Tibial nerve (tissue), 3 donors: ENCODE data around the gene CPT1B.

ENCODE experiments used
- CTCF ChIP-seq, 5 experiments: fragments of 200-600 bp in 3 of 5; fragments of 450-650 bp in 2 of 5; sonication (generic) in 3 of 5; IDR thresholded peaks; one replicate each; pipeline ENCODE4 v1.5.1; 2016 to 2019; ENCODE audit warnings: antibody characterized with exemption in 5 of 5, mild to moderate bottlenecking in 3 of 5, moderate library complexity in 2 of 5
- POLR2A ChIP-seq, 2 donors: fragments of 450-650 bp; IDR thresholded peaks; one replicate each; pipeline ENCODE4 v1.6.1; 2017; ENCODE audit warnings: antibody characterized with exemption in 2 of 2, mild to moderate bottlenecking in 2 of 2, moderate library complexity in 2 of 2

- TF ChIP-seq POLR2A (IDR thresholded peaks at IDR 0.05) (no peak), CTCF (IDR thresholded peaks at IDR 0.05) (no peak)
These were observed 1.5 kb upstream of the CPT1B start for GRCh38 chr22:50579752-50580151.
